Activated naive CD8-positive, alpha-beta T cell treated with anti-CD3 and anti-CD28 coated beads, Interleukin-2, amount 50 U/mL, for 24 hours (primary cell): ENCODE results near the gene CKAP5.
"Not testable (repeated sequence)": the region's sequence is repeated elsewhere in the genome, so short reads cannot be mapped to it uniquely, and the experiment has no call there.

Experiments
- ATAC-seq: fragments of 150-1000 bp; cut with Tn5 transposase; one replicate; pipeline ENCODE4 v1.10.0; 2021
- DNase-seq: peaks from one replicate; pipeline ENCODE4 v3.0.0; 2021
- H3K27ac Mint-ChIP-seq: one replicate; pipeline ENCODE4 v1.8.0; 2021; ENCODE audit warnings: mild to moderate bottlenecking, mixed read lengths
- H3K27me3 Mint-ChIP-seq: one replicate; pipeline ENCODE4 v1.8.0; 2021; ENCODE audit warnings: mixed read lengths
- H3K36me3 Mint-ChIP-seq: one replicate; pipeline ENCODE4 v1.8.0; 2021; ENCODE audit warnings: low read depth, mixed read lengths
- H3K4me1 Mint-ChIP-seq: one replicate; pipeline ENCODE4 v1.8.0; 2021; ENCODE audit warnings: mixed read lengths
- H3K4me3 Mint-ChIP-seq: one replicate; pipeline ENCODE4 v1.8.0; 2021; ENCODE audit warnings: mild to moderate bottlenecking, moderate library complexity, mixed read lengths
- H3K9me3 Mint-ChIP-seq: one replicate; pipeline ENCODE4 v1.8.0; 2021; ENCODE audit warnings: mixed read lengths

The CKAP5 gene

GRCh38 chr11:46836870-46837269 lies 9.2 kb downstream of the CKAP5 start:
- no peaks in the 10 kb centered on the region for H3K9me3 Mint-ChIP-seq
- no peak overlapping the region for H3K27ac Mint-ChIP-seq
- DNase-seq (no peak), ATAC-seq (no peak)
- H3K4me1 Mint-ChIP-seq = peaks cover 20% of the 10 kb centered on the region
- no peak overlapping the region for H3K4me3 Mint-ChIP-seq
- H3K27me3 Mint-ChIP-seq = no peaks in the 10 kb centered on the region
- H3K36me3 Mint-ChIP-seq = peaks cover 15% of the 10 kb centered on the region

- Mint-ChIP-seq H3K4me3 (no peak overlapping the region), H3K36me3 (peaks cover 14% of the 10 kb centered on the region), H3K9me3 (no peaks in the 10 kb centered on the region), H3K4me1 (peaks cover 20% of the 10 kb centered on the region), H3K27me3 (no peaks in the 10 kb centered on the region), H3K27ac (no peak overlapping the region)
- DNase-seq (no peak), ATAC-seq (no peak)
These were observed 9.6 kb downstream of the CKAP5 start for GRCh38 chr11:46836431-46836830.

- Mint-ChIP-seq H3K9me3 (no peaks in the 10 kb centered on the region), H3K27ac (no peak overlapping the region), H3K36me3 (peaks cover 15% of the 10 kb centered on the region), H3K4me1 (peaks cover 20% of the 10 kb centered on the region), H3K4me3 (no peak overlapping the region), H3K27me3 (no peaks in the 10 kb centered on the region)
- DNase-seq (no peak), ATAC-seq (no peak)
These were observed 10.2 kb downstream of the CKAP5 start for GRCh38 chr11:46835897-46836296.

- no peaks in the 10 kb centered on the region for H3K27me3 Mint-ChIP-seq
- no peak overlapping the region for H3K4me3 Mint-ChIP-seq
- H3K27ac Mint-ChIP-seq = no peak overlapping the region
- peaks cover 17% of the 10 kb centered on the region for H3K36me3 Mint-ChIP-seq
- no peaks in the 10 kb centered on the region for H3K9me3 Mint-ChIP-seq
- ATAC-seq (no peak), DNase-seq (no peak)
- peaks cover 20% of the 10 kb centered on the region for H3K4me1 Mint-ChIP-seq
These were observed 11.3 kb downstream of the CKAP5 start for GRCh38 chr11:46834821-46835220.

- Mint-ChIP-seq H3K4me1 (peaks cover 10% of the 10 kb centered on the region), H3K27me3 (no peaks in the 10 kb centered on the region), H3K27ac (no peak overlapping the region), H3K9me3 (no peaks in the 10 kb centered on the region), H3K4me3 (no peak overlapping the region), H3K36me3 (peaks cover 17% of the 10 kb centered on the region)
- ATAC-seq = no peak
- no peak for DNase-seq
These were observed 13.4 kb downstream of the CKAP5 start for GRCh38 chr11:46832511-46833214.

- no peak for DNase-seq
These were observed 18.1 kb downstream of the CKAP5 start for GRCh38 chr11:46827995-46828394.

GRCh38 chr11:46826310-46827044 lies 19.6 kb downstream of the CKAP5 start:
- peaks cover 22% of the 10 kb centered on the region for H3K4me1 Mint-ChIP-seq
- H3K27ac Mint-ChIP-seq = no peak overlapping the region
- peak overlapping the region; percentile 71 for H3K4me3 Mint-ChIP-seq
- DNase-seq (peak; percentile 81), ATAC-seq (peak; percentile 100)
- no peaks in the 10 kb centered on the region for H3K9me3 Mint-ChIP-seq
- H3K36me3 Mint-ChIP-seq = peaks cover 5% of the 10 kb centered on the region
- no peaks in the 10 kb centered on the region for H3K27me3 Mint-ChIP-seq

More at GRCh38 chr11:46827995-46828394, 18.1 kb downstream of the CKAP5 start:
- ATAC-seq = no peak
- Mint-ChIP-seq H3K4me3 (no peak overlapping the region), H3K27me3 (no peaks in the 10 kb centered on the region), H3K9me3 (no peaks in the 10 kb centered on the region), H3K27ac (no peak overlapping the region), H3K4me1 (peaks cover 22% of the 10 kb centered on the region), H3K36me3 (peaks cover 8% of the 10 kb centered on the region)

- Mint-ChIP-seq H3K9me3 (no peaks in the 10 kb centered on the region), H3K27me3 (no peaks in the 10 kb centered on the region), H3K27ac (no peak overlapping the region), H3K36me3 (peaks cover 36% of the 10 kb centered on the region), H3K4me3 (no peak overlapping the region), H3K4me1 (peaks cover 2% of the 10 kb centered on the region)
- DNase-seq (no peak), ATAC-seq (peak; percentile 40)
These were observed 37.2 kb downstream of the CKAP5 start for GRCh38 chr11:46808799-46809431.

GRCh38 chr11:46801694-46802470 lies 44.2 kb downstream of the CKAP5 start:
- DNase-seq (no peak), ATAC-seq (no peak)
- Mint-ChIP-seq H3K4me3 (no peak overlapping the region), H3K27me3 (no peaks in the 10 kb centered on the region), H3K36me3 (peaks cover 46% of the 10 kb centered on the region), H3K27ac (no peak overlapping the region), H3K4me1 (no peaks in the 10 kb centered on the region), H3K9me3 (no peaks in the 10 kb centered on the region)

GRCh38 chr11:46800177-46800576 lies 45.9 kb downstream of the CKAP5 start:
- no peak overlapping the region for H3K27ac Mint-ChIP-seq
- no peaks in the 10 kb centered on the region for H3K4me1 Mint-ChIP-seq
- no peaks in the 10 kb centered on the region for H3K9me3 Mint-ChIP-seq
- peaks cover 49% of the 10 kb centered on the region for H3K36me3 Mint-ChIP-seq
- DNase-seq = no peak
- ATAC-seq = no peak
- no peak overlapping the region for H3K4me3 Mint-ChIP-seq
- no peaks in the 10 kb centered on the region for H3K27me3 Mint-ChIP-seq

- H3K4me1 Mint-ChIP-seq, ATAC-seq, H3K4me3 Mint-ChIP-seq, H3K27me3 Mint-ChIP-seq, DNase-seq, H3K27ac Mint-ChIP-seq, H3K9me3 Mint-ChIP-seq: not testable (repeated sequence)
- peaks cover 50% of the 10 kb centered on the region for H3K36me3 Mint-ChIP-seq
These were observed 46.4 kb downstream of the CKAP5 start for GRCh38 chr11:46799725-46800124.

GRCh38 chr11:46778416-46778815 lies 67.7 kb downstream of the CKAP5 start:
- no peak overlapping the region for H3K27ac Mint-ChIP-seq
- ATAC-seq (no peak), DNase-seq (no peak)
- no peak overlapping the region for H3K4me3 Mint-ChIP-seq
- H3K4me1 Mint-ChIP-seq = no peaks in the 10 kb centered on the region
- no peaks in the 10 kb centered on the region for H3K9me3 Mint-ChIP-seq
- H3K36me3 Mint-ChIP-seq = peaks cover 57% of the 10 kb centered on the region
- no peaks in the 10 kb centered on the region for H3K27me3 Mint-ChIP-seq

- no peaks in the 10 kb centered on the region for H3K4me1 Mint-ChIP-seq
- H3K27me3 Mint-ChIP-seq = no peaks in the 10 kb centered on the region
- H3K9me3 Mint-ChIP-seq = no peaks in the 10 kb centered on the region
- H3K36me3 Mint-ChIP-seq = peaks cover 55% of the 10 kb centered on the region
- H3K4me3 Mint-ChIP-seq = no peak overlapping the region
- ATAC-seq = no peak
- no peak overlapping the region for H3K27ac Mint-ChIP-seq
- no peak for DNase-seq
These were observed 69.2 kb downstream of the CKAP5 start for GRCh38 chr11:46776878-46777277.

- no peak for DNase-seq
- no peak for ATAC-seq
- Mint-ChIP-seq H3K27ac (no peak overlapping the region), H3K36me3 (peaks cover 42% of the 10 kb centered on the region), H3K27me3 (no peaks in the 10 kb centered on the region), H3K4me3 (no peak overlapping the region), H3K4me1 (no peaks in the 10 kb centered on the region), H3K9me3 (no peaks in the 10 kb centered on the region)
These were observed 76.4 kb downstream of the CKAP5 start for GRCh38 chr11:46769636-46770221.
